ENCODE results near the gene CDV3. TPM values are rescaled to one million over a fixed set of nuclear protein-coding genes. Genes with fewer than 3 reads are reported as not detected.

Gene CDV3
- total RNA-seq, 4 donors from 2014 or later = 46.8 to 84.9 (median 78.8) TPM

DNA sequence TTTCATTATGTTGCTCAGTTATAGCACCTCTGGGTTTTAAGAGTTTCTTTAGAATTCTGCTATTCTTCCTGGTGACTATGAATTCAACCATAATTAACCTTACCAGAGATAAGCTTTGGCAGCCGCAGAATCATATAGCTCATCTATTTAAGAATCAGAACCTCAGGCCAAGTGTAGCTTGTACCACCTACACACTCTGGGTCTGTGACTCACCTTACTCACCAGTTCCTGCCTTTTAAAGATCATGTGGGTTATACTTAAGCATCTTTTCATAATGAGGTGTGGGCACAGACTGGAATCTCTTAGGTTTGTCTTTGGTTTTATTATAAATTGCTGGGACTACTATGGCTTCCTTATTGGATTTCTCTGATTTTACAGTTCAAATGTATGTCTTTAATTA, 21.9 kb downstream of the CDV3 start:
- in situ Hi-C loops (cut with MboI; ENCODE audit: low pct_ligation_motif_present in 1 of 4, low pct_unique_long_range_greater_than_20kb in 1 of 4, low sequenced_read_pairs in 3 of 4) (loop anchor here in 1 of 4 donors (25.0 kb wide), 2 partner anchors 133 to 908 kb away; no protein-coding TSS in a partner anchor), intact Hi-C loops (cut with DNase I; ENCODE audit: low total_unique reads) (no loop called here)
- Histone ChIP-seq H3K27me3 (no peaks in the 10 kb centered on the region), H3K4me1 (peaks cover 0 to 4% (median 0%) of the 10 kb centered on the region in 4 donors), H3K4me3 (no peak overlapping the region), H3K27ac (no peak overlapping the region), H3K9me3 (no peaks in the 10 kb centered on the region), H3K36me3 (no peaks in the 10 kb centered on the region)
- no peak for TF ChIP-seq POLR2A (IDR thresholded peaks at IDR 0.05)
- TF ChIP-seq, protein P1, sequence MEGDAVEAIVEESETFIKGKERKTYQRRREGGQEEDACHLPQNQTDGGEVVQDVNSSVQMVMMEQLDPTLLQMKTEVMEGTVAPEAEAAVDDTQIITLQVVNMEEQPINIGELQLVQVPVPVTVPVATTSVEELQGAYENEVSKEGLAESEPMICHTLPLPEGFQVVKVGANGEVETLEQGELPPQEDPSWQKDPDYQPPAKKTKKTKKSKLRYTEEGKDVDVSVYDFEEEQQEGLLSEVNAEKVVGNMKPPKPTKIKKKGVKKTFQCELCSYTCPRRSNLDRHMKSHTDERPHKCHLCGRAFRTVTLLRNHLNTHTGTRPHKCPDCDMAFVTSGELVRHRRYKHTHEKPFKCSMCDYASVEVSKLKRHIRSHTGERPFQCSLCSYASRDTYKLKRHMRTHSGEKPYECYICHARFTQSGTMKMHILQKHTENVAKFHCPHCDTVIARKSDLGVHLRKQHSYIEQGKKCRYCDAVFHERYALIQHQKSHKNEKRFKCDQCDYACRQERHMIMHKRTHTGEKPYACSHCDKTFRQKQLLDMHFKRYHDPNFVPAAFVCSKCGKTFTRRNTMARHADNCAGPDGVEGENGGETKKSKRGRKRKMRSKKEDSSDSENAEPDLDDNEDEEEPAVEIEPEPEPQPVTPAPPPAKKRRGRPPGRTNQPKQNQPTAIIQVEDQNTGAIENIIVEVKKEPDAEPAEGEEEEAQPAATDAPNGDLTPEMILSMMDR (IDR thresholded peaks at IDR 0.05) = no peak
- TF ChIP-seq POLR2AphosphoS5 (IDR thresholded peaks at IDR 0.05) = no peak
- TF ChIP-seq EP300 (IDR thresholded peaks at IDR 0.05; ENCODE audit: low read depth) = no peak
- 80% methylated on average over 1 of the region's 1 CpG; no CpG with 5 or more reads in 1 of the 2 donors for WGBS, 2 donors (ENCODE audit: low coverage in 1 of 2)
- DNase-seq = no peak

DNA sequence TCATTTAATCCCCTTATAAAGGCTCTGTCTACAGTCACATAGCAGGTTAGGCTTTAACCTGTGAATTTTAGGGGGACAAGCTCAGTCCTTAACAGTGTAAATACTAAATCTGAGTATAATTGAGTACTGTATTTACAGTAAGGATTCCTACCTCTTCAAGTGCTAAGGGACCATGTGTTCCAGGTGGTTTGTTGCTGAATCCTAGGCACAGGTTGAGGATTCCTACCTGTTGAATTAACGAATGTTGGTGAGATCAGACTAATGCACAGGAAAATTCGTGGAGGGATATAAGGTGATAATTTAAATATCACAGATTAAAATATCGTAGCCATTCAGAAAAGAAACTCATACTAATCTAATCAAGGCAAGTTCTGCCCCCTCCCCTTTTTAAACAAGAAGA, 24.9 kb downstream of the CDV3 start:
- intact Hi-C loops (cut with DNase I; ENCODE audit: low total_unique reads) (no loop called here), in situ Hi-C loops (cut with MboI; ENCODE audit: low pct_ligation_motif_present in 1 of 4, low pct_unique_long_range_greater_than_20kb in 1 of 4, low sequenced_read_pairs in 3 of 4) (loop anchor here in 1 of 4 donors (25.0 kb wide), 2 partner anchors 136 to 911 kb away; no protein-coding TSS in a partner anchor)
- Histone ChIP-seq H3K27ac (no peak overlapping the region), H3K4me3 (no peak overlapping the region), H3K36me3 (peaks cover 0 to 8% (median 0%) of the 10 kb centered on the region in 4 donors), H3K27me3 (no peaks in the 10 kb centered on the region), H3K4me1 (no peaks in the 10 kb centered on the region), H3K9me3 (no peaks in the 10 kb centered on the region)
- TF ChIP-seq POLR2AphosphoS5 (IDR thresholded peaks at IDR 0.05) = no peak
- DNase-seq = no peak
- WGBS, 2 donors (ENCODE audit: low coverage in 1 of 2) = 92 to 100% methylated on average over 3 of the region's 3 CpGs

DNA sequence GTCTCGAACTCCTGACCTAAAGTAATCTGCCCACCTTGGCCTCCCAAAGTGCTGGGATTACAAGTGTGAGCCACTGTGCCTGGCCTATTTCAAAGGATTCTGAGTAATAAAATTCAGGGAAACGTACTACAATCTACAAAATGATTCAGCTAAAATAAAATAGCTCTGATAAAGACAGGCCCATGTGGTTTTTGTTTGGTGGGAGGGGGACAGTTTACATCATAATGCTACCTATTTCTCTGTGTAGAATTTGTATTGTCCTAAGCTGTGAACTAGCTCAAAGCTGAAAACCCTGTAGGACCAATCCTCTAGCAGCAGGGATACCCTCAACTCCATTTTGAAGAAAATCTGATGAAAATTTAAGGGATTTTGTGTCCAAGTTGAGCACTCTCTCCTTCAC, 25.8 kb downstream of the CDV3 start:
- H3K36me3 ChIP-seq = peaks cover 0 to 8% (median 0%) of the 10 kb centered on the region in 4 donors
- H3K4me1 ChIP-seq = no peaks in the 10 kb centered on the region
- TF ChIP-seq, protein P1 (IDR thresholded peaks at IDR 0.05) = no peak
- TF ChIP-seq POLR2A (IDR thresholded peaks at IDR 0.05) (no peak), POLR2AphosphoS5 (IDR thresholded peaks at IDR 0.05) (no peak), EP300 (IDR thresholded peaks at IDR 0.05; ENCODE audit: low read depth) (no peak)
- intact Hi-C loops (cut with DNase I; ENCODE audit: low total_unique reads) (no loop called here), in situ Hi-C loops (cut with MboI; ENCODE audit: low pct_ligation_motif_present in 1 of 4, low pct_unique_long_range_greater_than_20kb in 1 of 4, low sequenced_read_pairs in 3 of 4) (loop anchor here in 1 of 4 donors (25.0 kb wide), 2 partner anchors 137 to 912 kb away; no protein-coding TSS in a partner anchor)
- DNase-seq = no peak
- no peaks in the 10 kb centered on the region for H3K9me3 ChIP-seq
- no peaks in the 10 kb centered on the region for H3K27me3 ChIP-seq
- H3K4me3 ChIP-seq = no peak overlapping the region
- 67 to 91% methylated on average over 1 to 2 of the region's 2 CpGs for WGBS, 2 donors (ENCODE audit: low coverage in 1 of 2)
- no peak overlapping the region for H3K27ac ChIP-seq

DNA sequence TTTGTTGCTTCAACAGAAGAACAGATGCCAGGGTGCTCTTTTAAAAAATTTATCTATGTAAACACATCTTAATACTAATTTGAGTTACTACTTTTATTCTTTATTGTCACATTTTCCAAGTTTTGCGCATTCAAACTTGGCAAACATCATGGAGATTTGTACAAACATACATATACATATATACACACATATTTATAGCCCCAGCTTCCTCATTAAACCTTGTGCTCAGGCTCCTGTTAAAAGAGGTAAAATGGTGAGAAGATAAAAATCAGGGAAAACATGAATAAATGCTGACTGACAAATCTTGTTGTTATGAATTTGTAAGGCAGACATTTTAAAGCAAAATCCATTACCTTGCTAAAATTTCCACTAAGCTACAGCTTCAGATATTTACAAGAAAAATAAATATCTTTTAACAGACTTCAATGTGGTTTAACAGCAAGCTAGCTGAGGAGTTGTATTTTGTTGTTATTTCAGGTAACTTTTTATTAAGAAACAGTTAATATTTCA, 27.1 kb downstream of the CDV3 start:
- Histone ChIP-seq H3K27me3 (no peaks in the 10 kb centered on the region), H3K36me3 (peaks cover 0 to 8% (median 0%) of the 10 kb centered on the region in 4 donors), H3K4me3 (no peak overlapping the region), H3K4me1 (no peaks in the 10 kb centered on the region), H3K9me3 (no peaks in the 10 kb centered on the region), H3K27ac (no peak overlapping the region)
- in situ Hi-C loops (cut with MboI; ENCODE audit: low pct_ligation_motif_present in 1 of 4, low pct_unique_long_range_greater_than_20kb in 1 of 4, low sequenced_read_pairs in 3 of 4) (no loop called here), intact Hi-C loops (cut with DNase I; ENCODE audit: low total_unique reads) (no loop called here)
- TF ChIP-seq POLR2AphosphoS5 (IDR thresholded peaks at IDR 0.05) = no peak
- TF ChIP-seq, protein P1 (IDR thresholded peaks at IDR 0.05) = no peak
- TF ChIP-seq EP300 (IDR thresholded peaks at IDR 0.05; ENCODE audit: low read depth) = no peak
- no peak for TF ChIP-seq POLR2A (IDR thresholded peaks at IDR 0.05)
- 80 to 100% methylated on average over 1 of the region's 1 CpG for WGBS, 2 donors (ENCODE audit: low coverage in 1 of 2)
- DNase-seq = no peak

DNA sequence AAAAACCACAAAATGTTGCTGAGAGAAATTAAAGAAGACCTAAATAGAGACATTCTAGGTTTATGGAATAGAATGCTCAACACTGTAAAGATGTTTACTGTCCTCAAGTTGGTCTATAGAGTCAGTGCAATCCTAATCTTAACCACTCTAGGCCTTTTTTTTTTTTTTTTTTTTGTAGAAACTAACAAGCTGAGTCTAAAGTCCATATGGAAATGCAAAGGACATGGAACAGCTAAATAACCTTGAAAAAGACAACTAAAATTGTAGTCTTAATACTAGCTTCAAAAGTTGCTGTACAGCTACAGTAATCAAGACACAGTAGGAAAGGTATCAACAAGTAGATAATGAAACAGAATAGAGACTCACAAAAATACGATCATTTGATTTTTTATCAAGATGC, 32.9 kb downstream of the CDV3 start:
- TF ChIP-seq, protein P1 (IDR thresholded peaks at IDR 0.05) = no peak
- no peak for TF ChIP-seq POLR2A (IDR thresholded peaks at IDR 0.05)
- in situ Hi-C loops (cut with MboI; ENCODE audit: low pct_ligation_motif_present in 1 of 4, low pct_unique_long_range_greater_than_20kb in 1 of 4, low sequenced_read_pairs in 3 of 4) = no loop called here
- no peak for DNase-seq

More for the DNA sequence above, 32.9 kb downstream of the CDV3 start:
- no peaks in the 10 kb centered on the region for H3K9me3 ChIP-seq
- intact Hi-C loops (cut with DNase I; ENCODE audit: low total_unique reads) = no loop called here
- no peaks in the 10 kb centered on the region for H3K4me1 ChIP-seq
- no peak overlapping the region for H3K4me3 ChIP-seq
- peaks cover 0 to 37% (median 17%) of the 10 kb centered on the region in 4 donors for H3K36me3 ChIP-seq
- WGBS, 2 donors (ENCODE audit: low coverage in 1 of 2) = 89 to 100% methylated on average over 1 of the region's 1 CpG
- H3K27me3 ChIP-seq = no peaks in the 10 kb centered on the region
- no peak overlapping the region for H3K27ac ChIP-seq

Data from transverse colon (tissue), 4 donors.